Islet precursor cell (in vitro differentiated cells): Measurements from ENCODE around the gene APEH.
A peak's percentile ranks its signal among the peaks of the same experiment; 100 is the strongest.

Source experiments
- DNase-seq: peaks from one replicate; pipeline ENCODE4 v3.0.0-alpha.2; 2018

APEH gene

GRCh38 chr3:49673715-49674496 is at the start of gene APEH:
APEH (plus strand) TSS chr3:49674351; CDS start chr3:49674402, 51 bp downstream.
- DNase-seq = peak; percentile 99

DNA sequence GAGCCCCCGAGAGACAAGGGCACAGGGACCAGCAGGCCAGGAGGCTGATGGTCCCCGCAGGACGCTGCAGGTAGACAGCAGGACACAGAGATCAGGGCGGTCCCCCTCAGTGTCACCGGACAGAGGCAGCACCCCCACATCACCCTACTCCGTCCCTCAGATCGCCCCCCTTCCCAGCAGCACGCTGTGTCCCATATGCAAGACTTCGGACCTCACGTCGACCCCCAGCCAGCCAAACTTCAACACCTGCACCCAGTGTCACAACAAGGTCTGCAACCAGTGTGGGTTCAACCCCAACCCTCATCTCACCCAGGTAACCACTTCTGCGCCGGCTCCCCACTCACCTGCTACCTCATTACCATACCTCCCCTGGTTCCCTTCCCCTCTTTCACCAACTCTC is 49.1 kb upstream of the APEH start:
- DNase-seq = no peak

- DNase-seq = no peak
Observed at GRCh38 chr3:49626101-49626581, 48.0 kb upstream of the APEH start.

DNA sequence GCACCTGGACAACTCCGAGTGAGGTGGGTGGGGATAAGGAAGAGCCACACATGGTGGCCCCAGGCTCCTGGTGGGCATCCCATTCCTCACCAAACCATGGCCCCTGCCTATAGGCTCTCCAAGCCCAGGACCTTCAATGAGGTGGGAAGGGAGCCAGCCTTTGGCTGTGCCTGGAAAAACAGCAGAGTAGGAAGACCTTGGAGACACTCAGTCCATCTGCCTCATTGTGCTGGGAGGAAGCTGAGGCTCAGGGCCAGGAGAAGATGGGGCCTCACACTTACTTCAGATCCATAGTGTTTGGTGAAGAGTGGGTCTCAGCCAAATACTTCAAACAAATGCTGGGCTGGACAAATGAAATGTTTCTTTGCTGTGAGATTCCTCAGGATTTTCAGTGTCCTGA is 47.4 kb upstream of the APEH start:
- no peak for DNase-seq

DNA sequence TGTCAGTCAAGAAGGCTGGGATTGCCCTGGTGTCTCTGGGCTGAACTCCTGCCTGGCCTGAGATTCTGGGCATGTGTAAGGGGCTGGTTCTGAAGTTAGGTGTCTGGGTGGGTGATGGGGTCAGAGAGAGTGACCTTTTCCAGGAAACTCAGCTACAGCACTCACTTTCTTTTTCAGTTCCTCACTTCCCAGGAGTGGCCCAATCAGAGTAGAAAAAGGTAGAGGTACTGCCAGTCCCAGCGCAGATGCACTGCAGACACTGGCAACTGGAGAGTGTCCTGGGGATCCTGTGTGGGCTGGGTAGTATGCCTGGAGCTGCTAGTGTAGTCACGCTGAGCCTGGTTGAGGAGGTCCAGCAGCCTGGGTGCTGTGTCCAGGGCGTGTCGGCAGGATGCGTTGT is 46.5 kb upstream of the APEH start:
- no peak for DNase-seq

- DNase-seq = no peak
Observed at GRCh38 chr3:49628249-49628648, 45.9 kb upstream of the APEH start.

DNA sequence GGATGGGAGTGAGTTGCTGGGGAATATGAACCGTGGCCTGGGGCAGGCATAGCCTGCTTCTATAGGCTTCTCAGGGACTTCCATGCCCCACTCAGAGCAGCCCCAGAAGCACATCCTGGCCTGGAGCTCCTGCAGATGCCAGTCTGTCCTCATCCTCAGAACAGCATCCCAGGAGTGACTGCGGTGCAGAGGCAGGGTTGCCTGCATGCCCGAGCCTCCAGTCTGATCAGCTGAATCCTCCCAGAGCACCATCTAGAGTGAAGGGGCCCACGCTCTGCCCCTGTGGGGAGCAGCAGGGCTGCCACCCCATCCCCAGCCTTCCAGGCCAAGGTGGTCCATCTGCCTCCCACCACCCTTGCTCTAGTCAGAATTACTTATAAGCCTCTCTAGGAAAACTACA is 44.7 kb upstream of the APEH start:
- no peak for DNase-seq

- DNase-seq = no peak
Observed at GRCh38 chr3:49629866-49630265, 44.3 kb upstream of the APEH start.

DNA sequence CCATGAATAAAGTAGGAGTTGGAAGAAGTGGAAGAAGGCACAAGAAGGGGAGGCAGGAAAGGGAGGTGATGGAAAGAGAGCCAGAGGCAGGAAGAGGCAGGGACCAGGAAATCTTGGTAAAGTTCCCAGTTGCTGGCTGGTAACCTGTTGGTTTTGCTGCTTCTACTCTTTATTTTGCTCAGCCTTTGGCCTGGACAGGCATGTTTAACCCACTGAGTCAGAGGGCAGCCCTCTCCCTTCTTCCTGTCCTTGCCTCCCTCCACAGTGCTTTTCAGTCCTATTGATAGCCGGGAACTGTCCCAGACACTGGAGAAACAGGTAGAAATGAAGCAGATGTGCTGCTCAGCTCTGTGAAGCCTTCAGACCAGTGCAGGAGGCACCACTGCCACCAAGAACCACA is 43.4 kb upstream of the APEH start:
- no peak for DNase-seq

DNA sequence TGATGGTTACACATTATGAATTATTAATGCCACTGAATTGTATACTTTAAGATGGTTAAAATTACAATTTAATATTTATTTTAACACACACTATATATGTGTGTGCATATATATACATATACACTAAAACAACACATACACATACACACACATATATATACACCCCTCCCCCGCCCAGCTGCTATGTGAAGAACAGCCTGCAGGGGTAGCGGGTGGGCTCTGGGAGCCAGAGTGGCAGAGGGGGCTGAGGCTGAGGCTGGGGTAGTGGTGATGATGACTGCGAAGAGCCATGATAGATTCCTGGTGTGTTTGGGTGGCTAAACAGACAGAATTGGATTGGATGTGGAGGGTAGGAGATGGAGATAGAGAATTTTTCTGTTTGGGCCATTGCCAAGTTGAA is 39.4 kb upstream of the APEH start:
- no peak for DNase-seq

- no peak for DNase-seq
Observed at GRCh38 chr3:49636883-49637609, 37.1 kb upstream of the APEH start.

GRCh38 chr3:49638445-49638844 is 35.7 kb upstream of the APEH start:
- peak; percentile 82 for DNase-seq

GRCh38 chr3:49639551-49639950 is 34.6 kb upstream of the APEH start:
- DNase-seq = no peak

DNA sequence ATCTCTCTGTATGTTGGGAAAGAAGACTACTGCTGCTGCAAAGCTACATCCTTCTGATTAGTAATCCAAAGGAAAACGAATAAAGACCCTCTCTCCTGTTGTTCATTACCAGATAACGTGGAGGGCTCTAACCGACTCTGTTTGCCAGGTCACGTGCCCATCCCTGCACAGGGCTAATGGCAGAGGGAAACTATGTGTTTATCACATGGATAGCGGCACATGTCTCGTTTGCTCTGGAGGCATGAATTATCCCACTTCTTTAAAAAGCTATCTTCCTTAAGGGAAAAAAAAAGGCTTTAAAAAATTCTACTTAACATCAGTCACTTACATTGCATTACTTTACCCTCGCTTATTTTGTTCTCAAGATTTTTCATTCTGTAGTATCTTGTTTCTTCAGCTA is 32.9 kb upstream of the APEH start:
- DNase-seq = no peak

- no peak for DNase-seq
Observed at GRCh38 chr3:49641921-49642707, 32.0 kb upstream of the APEH start.

DNA sequence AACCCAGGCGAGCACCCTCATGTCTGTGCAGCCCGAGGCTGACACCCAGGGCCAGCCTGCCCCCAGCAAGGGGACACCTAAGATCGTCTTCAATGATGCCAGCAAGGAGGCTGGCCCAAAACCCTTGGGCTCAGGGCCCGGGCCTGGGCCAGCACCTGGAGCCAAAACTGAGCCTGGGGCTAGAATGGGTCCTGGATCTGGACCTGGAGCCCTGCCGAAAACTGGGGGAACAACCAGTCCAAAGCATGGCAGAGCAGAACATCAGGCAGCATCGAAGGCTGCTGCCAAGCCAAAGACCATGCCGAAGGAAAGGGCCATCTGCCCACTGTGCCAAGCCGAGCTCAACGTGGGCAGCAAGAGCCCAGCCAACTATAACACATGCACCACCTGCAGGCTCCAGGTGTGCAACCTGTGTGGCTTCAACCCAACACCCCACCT is 31.4 kb upstream of the APEH start:
- no peak for DNase-seq

DNA sequence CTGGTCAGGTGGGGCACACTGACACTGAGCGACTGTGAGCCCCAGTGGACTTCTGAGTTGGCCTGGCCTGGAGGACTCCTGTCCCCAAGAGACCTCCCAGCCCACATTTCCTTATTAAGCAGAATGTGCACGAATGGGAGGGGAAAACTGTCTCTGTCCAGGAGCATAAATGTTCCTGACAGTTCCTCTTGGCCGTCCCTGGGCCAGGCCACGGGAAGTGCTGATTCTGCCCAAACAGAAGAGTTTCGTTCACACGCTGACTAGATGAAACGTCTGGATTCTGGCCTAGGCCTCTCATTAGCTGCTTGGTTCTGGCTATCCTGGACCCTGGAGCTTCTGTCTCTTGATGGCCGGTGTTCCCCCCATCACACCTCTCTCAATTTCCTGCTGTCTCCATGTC is 29.5 kb upstream of the APEH start:
- DNase-seq = no peak

- DNase-seq = no peak
Observed at GRCh38 chr3:49646236-49646635, 27.9 kb upstream of the APEH start.

DNA sequence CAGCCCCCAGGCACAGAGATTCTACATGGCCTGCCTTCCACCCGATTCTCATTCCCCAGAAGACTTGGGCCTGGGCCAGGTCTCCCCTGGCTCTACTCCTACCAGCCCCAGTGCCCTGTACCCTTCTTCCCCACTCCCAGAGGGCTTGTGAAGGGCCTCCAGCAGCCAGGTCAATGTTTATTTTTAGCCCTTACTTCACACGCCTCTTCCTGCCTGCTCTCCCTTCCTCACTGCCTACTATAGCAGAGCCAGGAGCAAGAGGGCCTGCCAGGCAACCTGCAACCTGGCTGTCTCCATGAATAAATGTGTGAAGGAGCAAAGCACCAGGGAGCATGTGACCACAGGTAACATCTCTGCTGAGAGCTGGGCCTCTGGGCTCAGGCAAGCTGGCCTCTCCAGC is 26.4 kb upstream of the APEH start:
- DNase-seq = no peak

DNA sequence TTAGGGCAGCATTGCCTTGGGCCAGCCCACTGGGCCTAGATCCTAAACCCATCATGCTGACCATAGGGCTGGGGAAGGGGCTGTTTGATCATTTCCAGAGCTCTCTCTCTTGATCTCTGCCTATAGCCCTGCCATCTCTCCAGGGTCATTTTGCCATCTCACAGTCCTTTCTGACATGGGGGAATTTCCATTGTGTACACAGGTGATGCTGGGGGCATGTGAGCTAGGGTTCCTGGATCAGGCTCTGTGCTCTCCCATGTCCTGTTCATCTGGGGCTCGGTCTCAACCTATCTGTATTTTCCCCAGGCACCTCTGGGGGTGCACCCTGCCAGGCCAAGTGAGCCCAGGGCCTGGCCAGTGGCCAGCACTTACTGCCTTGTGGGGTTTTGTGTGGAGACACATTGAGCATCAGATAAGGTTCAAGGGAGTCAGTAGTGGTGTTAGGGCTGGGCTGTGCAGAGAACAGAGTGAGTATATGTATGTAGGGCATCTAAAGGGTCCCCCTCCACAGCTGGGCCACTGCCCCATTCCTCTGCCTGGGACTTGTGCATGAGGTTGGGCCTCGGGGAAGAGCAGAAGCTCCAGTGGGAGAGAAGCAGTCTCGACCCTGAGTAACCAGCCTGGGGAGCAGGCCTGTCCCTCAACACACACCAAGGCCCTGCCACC is 25.7 kb upstream of the APEH start:
- DNase-seq = no peak

DNA sequence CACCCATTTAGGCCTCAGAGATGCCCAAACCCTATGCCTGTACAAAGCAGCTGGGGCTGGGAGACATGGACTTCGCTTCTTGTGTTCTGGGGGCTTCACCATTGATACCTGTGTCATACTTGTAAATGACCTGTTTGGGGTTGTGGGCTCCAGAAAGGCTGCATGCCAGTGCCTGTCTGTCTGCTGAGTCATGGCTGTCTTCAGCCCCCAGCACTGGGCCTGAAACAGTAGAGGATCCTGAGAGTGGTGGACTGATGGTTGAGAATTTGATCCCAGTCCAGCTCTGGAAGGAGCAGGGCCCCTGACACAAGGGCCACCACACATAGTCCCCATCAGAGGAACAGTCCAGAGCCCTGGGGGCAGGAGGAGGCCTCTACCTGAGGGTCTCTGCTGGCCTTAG is 24.6 kb upstream of the APEH start:
- peak; percentile 72 for DNase-seq

GRCh38 chr3:49650177-49650576 is 24.0 kb upstream of the APEH start:
- no peak for DNase-seq

DNA sequence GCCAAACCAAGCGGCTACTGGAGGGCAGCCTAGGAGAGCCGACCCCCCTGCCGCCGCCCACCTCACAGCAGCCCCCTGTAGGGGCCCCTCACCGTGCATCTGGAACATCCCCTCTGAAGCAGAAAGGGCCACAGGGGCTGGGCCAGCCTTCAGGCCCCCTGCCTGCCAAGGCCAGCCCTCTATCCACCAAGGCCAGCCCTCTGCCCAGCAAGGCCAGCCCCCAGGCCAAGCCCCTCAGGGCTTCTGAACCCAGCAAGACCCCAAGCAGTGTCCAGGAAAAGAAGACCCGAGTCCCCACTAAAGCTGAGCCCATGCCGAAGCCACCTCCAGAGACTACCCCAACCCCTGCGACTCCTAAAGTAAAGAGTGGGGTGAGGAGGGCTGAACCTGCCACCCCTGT is 23.5 kb upstream of the APEH start:
- DNase-seq = no peak
